Esophagus (tissue), 2 donors: ENCODE measurements around the gene CEP89. TPM values are rescaled to one million over a fixed set of nuclear protein-coding genes. Genes with fewer than 3 reads are reported as not detected.
"Not testable (repeated sequence)": the region's sequence is repeated elsewhere in the genome, so short reads cannot be mapped to it uniquely, and the experiment has no call there.

ENCODE experiments used
- H3K27ac ChIP-seq, 2 donors: one replicate each; pipeline ENCODE4 v1.5.1; 2013; ENCODE audit warnings: low read depth in 2 of 2, mild to moderate bottlenecking in 2 of 2, inconsistent platforms in 1 of 2, low read length in 1 of 2, moderate library complexity in 1 of 2
- H3K27me3 ChIP-seq, 2 donors: one replicate each; pipeline ENCODE4 v1.6.1; 2013; ENCODE audit warnings: low read length in 2 of 2, control low read depth in 1 of 2, mild to moderate bottlenecking in 1 of 2; ENCODE audit not compliant: insufficient read depth in 2 of 2, control insufficient read depth in 1 of 2
- H3K36me3 ChIP-seq, 2 donors: one replicate each; pipeline ENCODE4 v1.6.1; 2013; ENCODE audit warnings: low read length in 1 of 2; ENCODE audit not compliant: control insufficient read depth in 2 of 2, insufficient read depth in 2 of 2
- H3K4me1 ChIP-seq, 2 donors: one replicate each; pipeline ENCODE4 v1.6.1; 2013; ENCODE audit warnings: low read length in 1 of 2; ENCODE audit not compliant: control insufficient read depth in 2 of 2, insufficient read depth in 2 of 2
- H3K4me3 ChIP-seq, 2 donors: one replicate each; pipeline ENCODE4 v1.5.1; 2013; ENCODE audit warnings: low read length in 2 of 2, mild to moderate bottlenecking in 2 of 2, low read depth in 1 of 2, moderate library complexity in 1 of 2
- H3K9me3 ChIP-seq, 2 donors: one replicate each; pipeline ENCODE4 v1.6.1; 2013; ENCODE audit warnings: mild to moderate bottlenecking in 2 of 2, low read depth in 1 of 2, low read length in 1 of 2, moderate library complexity in 1 of 2; ENCODE audit not compliant: control insufficient read depth in 2 of 2, insufficient read depth in 1 of 2
- WGBS, 2 donors: extraction: QIAGEN DNeasy Blood & Tissue Kit; methylation state at CpG; one replicate each; pipeline ENCODE4 v1.1.7; 2013; 5-methylcytosine and 5-hydroxymethylcytosine counted together
- polyA plus RNA-seq, 2 donors: library from polyadenylated mRNA; stranded (reverse); fragments of 200-250 nt; gene quantifications; one replicate each; pipeline ENCODE4 v1.2.3, GENCODE V29; 2013
- donor health status: healthy with polysubstance abuse.
- donor health status: Bipolar disorder and iron deficiency.

CEP89 gene
- polyA plus RNA-seq, 2 donors: 6.3 to 8.2 TPM

DNA sequence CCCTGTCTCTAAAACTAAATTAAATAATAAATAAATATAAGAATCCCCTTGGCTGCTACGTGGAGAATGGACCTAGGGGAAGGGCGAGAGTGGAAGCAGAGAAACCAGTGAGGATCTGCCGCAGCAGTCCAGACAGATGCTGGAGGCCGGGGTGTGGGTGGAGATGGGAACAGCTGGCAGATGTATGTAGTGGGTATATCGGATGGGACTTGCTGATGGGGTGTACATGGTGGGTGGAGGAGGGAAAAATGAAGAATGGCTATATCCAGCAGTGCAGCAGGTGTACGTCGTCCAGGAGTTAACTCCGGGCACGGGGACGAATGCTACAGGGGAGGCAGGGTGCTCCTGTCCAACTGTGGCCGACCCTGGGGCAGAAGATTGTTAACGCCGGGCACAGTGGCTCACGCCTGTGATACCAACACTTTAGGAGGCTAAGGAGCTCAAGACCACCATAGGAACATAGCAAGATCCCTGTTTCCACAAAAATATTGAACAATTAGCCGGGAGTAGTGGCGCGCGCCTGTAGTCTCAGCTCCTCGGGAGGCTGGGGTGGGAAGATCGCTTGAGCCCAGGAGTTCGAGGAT, 654 bp downstream of the CEP89 start:
- 22 to 23% methylated on average over 21 of the region's 21 CpGs for WGBS, 2 donors
- Histone ChIP-seq H3K36me3 (peaks cover 0 to 2% of the 10 kb centered on the region in 2 donors), H3K4me1 (peaks cover 0 to 4% of the 10 kb centered on the region in 2 donors), H3K9me3 (no peaks in the 10 kb centered on the region), H3K27ac (peak overlapping the region in 1 of 2 donors; percentile 40), H3K27me3 (no peaks in the 10 kb centered on the region), H3K4me3 (peak overlapping the region; percentile 74 to 96)

DNA sequence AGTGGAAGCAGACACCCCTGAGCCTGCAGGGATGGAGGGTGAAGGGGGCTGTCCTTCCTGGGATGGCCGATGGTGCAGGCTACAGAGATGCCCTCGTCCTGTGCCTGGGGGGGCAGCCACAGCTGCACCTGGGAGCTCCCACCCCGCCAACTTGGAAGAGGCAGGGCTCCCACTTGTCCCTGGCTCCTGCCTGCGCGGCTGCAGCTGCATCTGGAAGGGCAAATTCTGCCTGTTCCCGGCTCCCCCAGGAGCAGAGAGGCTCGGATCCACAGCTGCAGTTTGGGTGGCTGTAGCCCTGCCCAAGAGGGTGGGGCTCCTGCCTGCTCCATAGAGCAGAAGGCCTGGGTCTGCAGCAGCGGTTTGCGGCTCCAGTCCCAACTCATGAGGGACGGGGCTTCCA, 2.2 kb downstream of the CEP89 start:
- Histone ChIP-seq H3K27me3 (no peaks in the 10 kb centered on the region), H3K4me1 (peaks cover 0 to 4% of the 10 kb centered on the region in 2 donors), H3K27ac (no peak overlapping the region), H3K9me3 (no peaks in the 10 kb centered on the region), H3K36me3 (peaks cover 0 to 2% of the 10 kb centered on the region in 2 donors), H3K4me3 (no peak overlapping the region)
- WGBS, 2 donors: 88 to 95% methylated on average over 8 to 10 of the region's 10 CpGs

GRCh38 chr19:32966750-32967149, 5.0 kb downstream of the CEP89 start:
- no peak overlapping the region for H3K4me3 ChIP-seq
- peaks cover 0 to 2% of the 10 kb centered on the region in 2 donors for H3K36me3 ChIP-seq
- WGBS, 2 donors: 96% methylated on average over 9 of the region's 9 CpGs

GRCh38 chr19:32945260-32945659, 26.5 kb downstream of the CEP89 start:
- peaks cover 14 to 29% of the 10 kb centered on the region in 2 donors for H3K36me3 ChIP-seq
- H3K27me3 ChIP-seq: no peaks in the 10 kb centered on the region
- H3K9me3 ChIP-seq: no peaks in the 10 kb centered on the region
- WGBS, 2 donors: 55 to 71% methylated on average over 3 of the region's 3 CpGs
- H3K4me3 ChIP-seq: no peak overlapping the region
- no peak overlapping the region for H3K27ac ChIP-seq
- H3K4me1 ChIP-seq: no peaks in the 10 kb centered on the region

More at GRCh38 chr19:32966750-32967149, 5.0 kb downstream of the CEP89 start:
- no peaks in the 10 kb centered on the region for H3K9me3 ChIP-seq
- peaks cover 0 to 4% of the 10 kb centered on the region in 2 donors for H3K4me1 ChIP-seq
- H3K27ac ChIP-seq: no peak overlapping the region
- H3K27me3 ChIP-seq: no peaks in the 10 kb centered on the region

- H3K27me3 ChIP-seq: not testable (repeated sequence)
- 94 to 97% methylated on average over 5 of the region's 5 CpGs for WGBS, 2 donors
- H3K36me3 ChIP-seq: peaks cover 11 to 25% of the 10 kb centered on the region in 2 donors
These were observed 30.5 kb downstream of the CEP89 start for GRCh38 chr19:32941273-32941672.

GRCh38 chr19:32936065-32936464, 35.7 kb downstream of the CEP89 start:
- no peak overlapping the region for H3K4me3 ChIP-seq
- H3K36me3 ChIP-seq: peaks cover 8 to 25% of the 10 kb centered on the region in 2 donors
- no peaks in the 10 kb centered on the region for H3K27me3 ChIP-seq
- H3K4me1 ChIP-seq: no peaks in the 10 kb centered on the region
- no peaks in the 10 kb centered on the region for H3K9me3 ChIP-seq
- WGBS, 2 donors: 91 to 95% methylated on average over 8 of the region's 8 CpGs
- H3K27ac ChIP-seq: no peak overlapping the region

More at GRCh38 chr19:32941273-32941672, 30.5 kb downstream of the CEP89 start:
- not testable (repeated sequence) for H3K4me1 ChIP-seq, H3K4me3 ChIP-seq, H3K9me3 ChIP-seq, H3K27ac ChIP-seq

DNA sequence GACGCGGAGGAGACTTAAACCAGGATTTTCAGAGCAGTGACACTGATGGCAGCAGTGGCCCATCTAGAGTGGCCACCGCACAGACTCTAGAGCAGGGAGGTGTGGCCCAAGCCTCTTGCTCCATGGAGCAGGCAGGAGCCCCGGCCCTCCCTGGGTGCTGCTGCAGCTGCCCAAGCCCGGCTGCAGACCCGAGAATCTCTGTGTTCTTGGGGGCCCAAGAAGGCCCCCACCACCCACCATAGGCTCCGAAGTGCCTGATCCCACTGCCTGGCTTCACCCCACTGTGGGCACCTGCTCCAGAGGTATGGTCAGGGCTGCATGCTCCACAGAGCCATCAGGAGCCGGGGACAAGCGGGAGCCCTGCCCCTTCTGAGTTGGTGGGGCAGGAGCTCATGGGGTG, 36.1 kb downstream of the CEP89 start:
- Histone ChIP-seq H3K36me3 (peaks cover 8 to 28% of the 10 kb centered on the region in 2 donors), H3K4me3 (no peak overlapping the region)
- WGBS, 2 donors: 89 to 95% methylated on average over 9 of the region's 9 CpGs

DNA sequence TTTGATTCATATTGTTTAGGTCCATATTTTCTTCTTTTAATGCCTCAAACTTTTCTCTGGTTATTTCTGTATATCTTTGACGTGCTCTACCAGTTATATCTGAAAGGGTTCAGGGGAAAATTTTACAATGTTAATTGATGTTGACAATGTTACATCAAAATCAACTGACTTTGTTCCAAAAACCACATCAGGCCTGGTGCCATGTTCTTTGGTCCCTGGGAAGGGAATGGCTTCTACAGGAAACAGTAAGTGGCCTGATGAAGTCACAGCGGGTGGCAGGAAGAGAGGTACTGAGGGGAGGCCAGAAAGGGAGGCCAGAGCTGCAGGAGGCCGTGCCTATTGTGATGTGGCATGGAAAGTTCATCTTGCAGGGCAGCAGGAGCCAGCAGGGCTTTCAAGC, 38.2 kb downstream of the CEP89 start:
- peaks cover 14 to 31% of the 10 kb centered on the region in 2 donors for H3K36me3 ChIP-seq
- WGBS, 2 donors: 94% methylated on average over 3 of the region's 3 CpGs
- no peaks in the 10 kb centered on the region for H3K27me3 ChIP-seq
- H3K4me3 ChIP-seq: no peak overlapping the region
- H3K27ac ChIP-seq: no peak overlapping the region
- H3K9me3 ChIP-seq: no peaks in the 10 kb centered on the region
- no peaks in the 10 kb centered on the region for H3K4me1 ChIP-seq

More for the DNA sequence above, 36.1 kb downstream of the CEP89 start:
- no peaks in the 10 kb centered on the region for H3K9me3 ChIP-seq
- no peaks in the 10 kb centered on the region for H3K27me3 ChIP-seq
- no peaks in the 10 kb centered on the region for H3K4me1 ChIP-seq
- H3K27ac ChIP-seq: no peak overlapping the region

DNA sequence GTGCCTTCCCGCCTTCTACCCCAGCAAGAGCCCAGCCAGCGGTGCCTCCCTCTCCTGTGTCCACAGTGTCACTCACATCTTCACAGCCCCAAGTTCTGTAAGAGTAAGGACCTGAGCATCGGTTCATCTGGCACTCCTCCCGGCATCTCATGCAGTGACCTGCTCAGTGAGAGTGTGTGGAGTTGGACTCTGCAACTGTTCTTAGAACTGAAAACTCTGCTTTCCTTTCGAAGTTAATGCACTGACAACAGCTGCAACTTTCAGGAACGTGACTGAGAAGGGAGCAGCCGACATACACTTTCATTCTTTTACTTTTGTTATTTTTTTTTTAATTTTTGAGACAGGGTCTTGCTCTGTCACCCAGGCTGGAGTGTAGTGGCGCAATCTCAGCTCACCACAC, 41.2 kb downstream of the CEP89 start:
- WGBS, 2 donors: 92 to 99% methylated on average over 8 of the region's 8 CpGs
- no peak overlapping the region for H3K4me3 ChIP-seq

GRCh38 chr19:32928806-32929205, 43.0 kb downstream of the CEP89 start:
- Histone ChIP-seq H3K36me3 (peaks cover 9 to 20% of the 10 kb centered on the region in 2 donors), H3K4me3 (no peak overlapping the region), H3K27me3 (no peaks in the 10 kb centered on the region), H3K4me1 (no peaks in the 10 kb centered on the region), H3K27ac (no peak overlapping the region), H3K9me3 (peaks cover 0 to 3% of the 10 kb centered on the region in 2 donors)
- WGBS, 2 donors: 80 to 81% methylated on average over 2 of the region's 2 CpGs

More for the DNA sequence above, 41.2 kb downstream of the CEP89 start:
- Histone ChIP-seq H3K36me3 (peaks cover 9 to 18% of the 10 kb centered on the region in 2 donors), H3K4me1 (no peaks in the 10 kb centered on the region), H3K9me3 (peaks cover 0 to 3% of the 10 kb centered on the region in 2 donors), H3K27ac (no peak overlapping the region), H3K27me3 (no peaks in the 10 kb centered on the region)
